ENCODE data around the gene ZNF425.
A peak's percentile ranks its signal among the peaks of the same experiment; 100 is the strongest.
"Not testable (repeated sequence)": the region's sequence is repeated elsewhere in the genome, so short reads cannot be mapped to it uniquely, and the experiment has no call there.

Gene ZNF425

DNA sequence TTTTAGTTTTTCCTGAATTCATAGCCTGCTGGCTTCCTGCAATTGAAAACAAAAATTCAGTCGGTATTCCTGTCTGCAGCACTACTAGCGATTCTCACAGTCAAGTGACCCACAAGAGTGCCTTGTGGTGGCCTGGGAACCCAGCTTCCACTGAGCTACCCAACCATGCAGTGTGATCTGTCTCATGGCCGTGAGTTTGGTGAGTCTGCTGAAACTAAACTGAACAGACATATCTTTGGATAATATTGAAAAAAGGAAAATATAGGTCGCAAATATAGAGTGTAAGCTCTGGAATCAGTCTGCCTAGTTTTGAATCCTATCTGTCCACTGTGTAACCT is 53.7 kb downstream of the ZNF425 start:
- DNase-seq: no peak

DNA sequence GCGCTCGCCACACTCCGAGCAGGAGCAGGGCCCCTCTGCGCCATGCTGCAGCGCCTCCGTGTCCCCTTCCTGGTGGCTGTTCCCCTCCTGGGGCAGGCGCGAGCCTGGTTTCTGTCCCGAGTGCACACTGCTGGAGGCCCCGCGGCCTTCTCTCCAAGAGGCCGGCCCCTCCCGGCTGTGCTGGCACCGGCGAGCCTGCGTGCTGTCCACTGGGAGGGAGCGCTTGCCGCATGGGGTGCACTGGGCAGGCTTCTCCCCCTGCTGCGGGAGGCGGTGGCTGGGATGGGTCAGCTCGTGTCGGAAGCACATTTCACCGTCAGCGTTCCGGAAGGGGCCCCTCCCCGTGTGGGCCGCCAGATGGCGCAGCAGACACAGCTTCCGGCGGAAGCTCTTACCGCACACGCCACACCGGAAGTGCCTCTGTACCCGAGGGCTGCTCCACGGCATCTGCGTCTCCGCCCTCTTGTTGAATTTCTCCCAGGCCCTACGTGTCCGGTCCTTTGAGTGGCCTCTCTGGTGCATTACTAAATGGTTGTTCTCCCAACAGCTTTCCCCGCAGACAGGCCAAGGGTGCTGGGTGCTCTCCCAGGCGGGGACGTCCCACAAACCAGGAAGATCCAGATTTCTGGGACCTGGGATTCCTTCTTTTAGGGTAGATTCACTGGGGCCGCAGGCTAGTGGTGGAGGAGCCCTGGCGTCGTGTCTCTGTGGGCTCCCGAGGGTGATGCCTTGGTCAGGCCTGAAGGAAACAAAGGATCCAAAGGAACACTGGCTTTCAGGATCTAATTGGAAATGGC is 54.3 kb downstream of the ZNF425 start:
- peak; percentile 59 for DNase-seq

DNA sequence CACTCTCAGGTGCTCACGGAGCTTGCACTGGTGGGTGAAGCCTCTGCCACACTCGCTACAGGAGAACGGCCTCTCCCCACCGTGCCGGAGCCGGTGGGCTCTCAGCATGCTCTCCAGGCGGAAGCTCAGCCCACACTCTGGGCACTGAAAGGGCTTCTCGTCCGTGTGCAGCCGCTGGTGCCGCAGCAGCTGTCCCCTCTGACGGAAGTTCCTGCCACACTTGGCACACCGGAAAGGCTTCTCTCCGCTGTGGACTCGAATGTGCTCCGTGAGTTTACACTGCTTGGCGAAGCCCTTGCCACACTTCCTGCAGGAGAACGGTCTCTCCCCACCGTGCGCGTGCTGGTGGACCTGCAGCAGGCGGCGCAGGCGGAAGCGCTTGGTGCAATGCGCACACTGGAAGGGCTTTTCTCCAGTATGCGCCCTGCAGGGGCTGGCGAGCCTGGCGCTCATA is 54.9 kb downstream of the ZNF425 start:
- no peak for DNase-seq

DNA sequence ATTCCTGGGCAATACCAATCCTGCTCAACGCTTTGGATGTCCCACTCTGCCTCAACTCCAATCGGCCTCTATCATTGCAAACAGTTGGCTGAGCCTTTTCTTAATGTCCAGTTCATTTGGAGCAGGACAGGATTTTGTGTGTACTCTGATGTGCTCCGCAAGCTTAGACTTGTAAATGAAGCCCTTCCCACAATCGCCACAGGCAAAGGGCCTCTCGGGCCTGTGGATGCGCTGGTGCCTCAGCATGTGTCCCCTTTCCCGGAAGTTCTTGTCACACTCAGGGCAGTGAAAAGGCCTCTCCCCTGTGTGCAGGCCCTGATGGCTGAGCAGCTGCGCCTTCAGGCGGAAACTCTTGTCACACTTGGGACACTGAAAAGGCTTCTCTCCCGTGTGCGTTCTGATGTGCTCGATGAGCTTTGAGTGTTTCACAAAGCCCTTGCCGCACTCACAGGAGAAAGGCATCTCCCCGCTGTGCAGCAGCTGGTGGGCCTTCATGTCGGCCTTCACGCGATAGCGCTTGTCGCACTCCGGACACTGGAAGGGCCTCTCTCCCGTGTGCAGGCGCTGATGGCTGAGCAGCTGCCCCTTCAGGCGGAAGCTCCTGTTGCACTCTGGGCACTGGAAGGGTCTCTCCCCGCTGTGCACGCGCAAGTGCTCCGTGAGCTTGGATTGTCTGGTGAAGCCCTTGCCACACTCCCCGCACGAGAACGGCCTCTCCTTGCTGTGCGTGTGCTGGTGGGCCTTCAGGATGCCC is 55.6 kb downstream of the ZNF425 start:
- no peak for DNase-seq

DNA sequence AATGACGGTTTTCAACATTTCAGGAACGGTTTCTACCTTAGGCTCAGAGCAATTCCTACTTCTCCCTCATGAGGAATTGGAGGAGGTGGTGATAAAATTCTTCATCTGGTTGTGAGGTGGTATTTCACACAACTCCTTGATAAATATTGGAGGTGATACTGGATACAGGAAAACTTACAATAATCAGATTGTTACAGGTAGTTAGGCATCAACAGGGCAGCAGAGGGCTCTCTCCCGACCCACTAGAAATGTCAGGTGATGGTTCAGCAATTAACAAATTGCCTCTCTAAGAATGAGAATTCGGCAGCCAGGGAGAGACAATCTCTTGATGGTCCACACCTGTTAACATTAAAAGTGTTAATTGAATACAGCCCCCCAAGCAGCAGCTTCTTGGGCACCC is 58.3 kb downstream of the ZNF425 start:
- DNase-seq: no peak

DNA sequence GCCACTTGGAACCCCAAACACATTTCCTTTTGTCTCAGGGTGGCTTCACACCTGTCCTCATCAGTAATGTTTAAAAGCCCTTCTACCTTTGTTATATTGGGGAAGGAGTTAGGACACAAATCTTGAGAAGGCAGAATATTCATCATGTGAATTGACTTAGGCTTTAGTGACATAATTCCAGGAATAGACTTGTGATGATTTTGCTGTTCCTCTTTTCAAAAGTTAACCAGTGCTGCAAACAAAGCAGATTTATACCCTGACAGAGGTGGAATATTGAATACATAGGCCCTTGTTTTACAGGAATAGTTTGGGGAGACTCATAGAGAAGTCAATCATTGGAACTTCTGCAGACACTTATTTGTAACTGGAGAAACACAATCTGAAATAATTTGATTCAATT is 62.6 kb downstream of the ZNF425 start:
- no peak for DNase-seq

DNA sequence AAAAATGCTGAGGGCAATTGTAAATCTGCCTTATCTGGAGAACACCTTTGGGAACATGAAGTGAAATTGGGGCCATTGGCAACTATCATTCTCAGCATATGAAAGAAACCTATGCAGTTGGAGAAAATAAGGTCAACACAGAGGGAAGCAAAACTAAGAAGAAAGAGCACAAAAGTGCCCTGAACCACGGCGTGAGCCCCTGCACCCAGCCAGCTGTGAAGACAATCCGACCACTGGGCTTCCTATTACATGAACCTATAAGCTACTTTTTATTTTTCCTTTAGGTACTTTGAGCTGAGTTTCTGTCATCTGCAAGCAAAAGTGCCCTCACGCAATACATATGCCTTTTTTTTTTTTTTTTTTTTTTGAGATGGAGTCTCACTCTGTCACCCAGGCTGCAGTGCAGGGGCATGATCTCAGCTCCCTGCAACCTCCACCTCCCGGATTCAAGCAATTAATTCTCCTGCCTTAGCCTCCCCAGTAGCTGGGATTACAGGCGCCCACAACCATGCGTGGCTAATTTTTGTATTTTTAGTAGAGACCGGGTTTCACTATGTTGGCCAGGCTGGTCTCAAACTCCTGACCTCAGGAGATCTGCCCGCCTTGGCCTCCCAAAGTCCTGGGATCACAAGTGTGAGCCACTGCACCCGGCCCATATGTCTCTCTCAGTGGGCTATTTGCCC is 63.8 kb downstream of the ZNF425 start:
- DNase-seq: not testable (repeated sequence)

DNA sequence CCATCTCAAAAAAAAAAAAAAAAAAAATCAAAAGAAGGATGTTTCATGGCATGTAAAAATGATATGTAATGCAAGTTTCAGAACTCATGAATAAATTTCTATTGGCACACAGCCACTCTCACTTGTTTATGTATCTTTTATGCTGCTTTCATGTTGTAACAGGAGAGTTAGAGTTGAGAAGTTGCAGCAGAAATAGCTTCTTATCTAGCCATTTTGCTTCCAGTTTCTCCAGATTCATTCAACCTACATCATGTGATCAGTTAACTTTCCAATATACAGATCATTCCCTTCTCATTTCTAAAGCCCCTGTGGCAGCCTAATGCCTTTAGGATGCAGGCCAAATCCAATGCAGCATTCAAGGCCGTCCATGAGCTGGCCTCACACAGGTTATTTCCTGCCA is 66.0 kb downstream of the ZNF425 start:
- no peak for DNase-seq

DNA sequence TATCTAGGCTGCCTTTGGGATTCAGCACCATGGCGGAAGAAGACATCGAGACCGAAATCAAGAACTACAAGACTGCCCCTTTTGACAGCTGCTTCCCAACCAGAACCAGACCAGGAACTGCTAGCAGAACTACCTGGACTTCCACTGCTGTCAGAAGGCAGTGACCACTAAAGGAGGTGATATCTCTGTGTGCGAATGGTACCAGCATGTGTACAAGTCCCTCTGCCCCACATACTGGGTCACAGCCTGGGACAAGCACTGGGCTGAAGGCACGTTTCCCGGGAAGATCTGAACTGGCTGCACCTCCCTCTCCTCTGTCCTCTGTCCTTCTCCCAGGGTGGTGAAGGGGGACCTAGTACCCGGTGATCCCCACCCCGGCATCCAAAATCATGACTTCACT is 72.2 kb downstream of the ZNF425 start:
- DNase-seq: no peak

DNA sequence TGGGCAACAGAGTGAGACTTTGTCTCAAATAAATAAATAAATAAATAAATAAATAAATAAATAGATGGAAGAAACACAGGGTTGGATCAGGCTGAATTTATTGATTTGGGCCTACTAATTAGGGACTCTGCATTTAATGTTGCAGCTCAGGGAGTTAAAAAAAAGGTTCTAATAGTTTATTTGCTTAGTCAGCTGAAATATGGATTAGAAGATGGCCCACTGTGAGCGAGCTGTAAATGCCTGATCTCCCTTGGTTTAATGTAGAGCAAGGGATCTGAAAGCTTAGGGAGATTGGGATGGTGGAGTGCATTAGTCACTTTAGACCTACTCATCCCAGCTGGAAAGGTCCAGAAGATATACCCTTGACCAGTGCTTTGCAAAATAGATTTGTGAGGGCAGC is 72.7 kb downstream of the ZNF425 start:
- DNase-seq: no peak
